AG04449 (cell line): ENCODE data around the gene HOXA1.

Experiments used
- CTCF ChIA-PET: fragments of 350-600 bp; formaldehyde crosslinking; extraction: SDS; loops from one replicate; lab custom pipeline; 2021; ENCODE audit warnings: antibody characterized with exemption; lab: Yijun Ruan, JAX
- POLR2A ChIA-PET: fragments of 400-600, 350-600 bp; formaldehyde crosslinking; extraction: SDS; loops from one replicate; lab custom pipeline; 2020; ENCODE audit warnings: antibody characterized with exemption, inconsistent platforms; lab: Yijun Ruan, JAX
- DNase-seq: peaks from one replicate; pipeline ENCODE4 v3.0.0-alpha.2; 2010; ENCODE audit warnings: low read depth, low spot score
- H3K4me3 ChIP-seq: 2 replicates; pipeline ENCODE4 v1.5.1; 2011; ENCODE audit warnings: low read depth, mild to moderate bottlenecking, control low read depth, low read length
- CTCF ChIP-seq: IDR thresholded peaks from one replicate; pipeline ENCODE4 v1.5.1; 2011; ENCODE audit warnings: mild to moderate bottlenecking, moderate library complexity, low read length, control low read depth, inconsistent platforms; ENCODE audit not compliant: insufficient read depth; ENCODE audit errors: missing control alignments

The HOXA1 gene

GRCh38 chr7:27099453-27100370 is 3.9 kb upstream of the HOXA1 start:
- no peak overlapping the region for H3K4me3 ChIP-seq
- DNase-seq: no peak
- ChIA-PET CTCF (interaction anchor here (1.7 kb wide), 1 partner anchor 51 kb away, joined by 5 read pairs; no protein-coding TSS in a partner anchor), POLR2A (interaction anchor here (0.7 kb wide), 1 partner anchor 17 kb away, joined by 3 read pairs; no protein-coding TSS in a partner anchor)
- TF ChIP-seq CTCF: no peak

DNA sequence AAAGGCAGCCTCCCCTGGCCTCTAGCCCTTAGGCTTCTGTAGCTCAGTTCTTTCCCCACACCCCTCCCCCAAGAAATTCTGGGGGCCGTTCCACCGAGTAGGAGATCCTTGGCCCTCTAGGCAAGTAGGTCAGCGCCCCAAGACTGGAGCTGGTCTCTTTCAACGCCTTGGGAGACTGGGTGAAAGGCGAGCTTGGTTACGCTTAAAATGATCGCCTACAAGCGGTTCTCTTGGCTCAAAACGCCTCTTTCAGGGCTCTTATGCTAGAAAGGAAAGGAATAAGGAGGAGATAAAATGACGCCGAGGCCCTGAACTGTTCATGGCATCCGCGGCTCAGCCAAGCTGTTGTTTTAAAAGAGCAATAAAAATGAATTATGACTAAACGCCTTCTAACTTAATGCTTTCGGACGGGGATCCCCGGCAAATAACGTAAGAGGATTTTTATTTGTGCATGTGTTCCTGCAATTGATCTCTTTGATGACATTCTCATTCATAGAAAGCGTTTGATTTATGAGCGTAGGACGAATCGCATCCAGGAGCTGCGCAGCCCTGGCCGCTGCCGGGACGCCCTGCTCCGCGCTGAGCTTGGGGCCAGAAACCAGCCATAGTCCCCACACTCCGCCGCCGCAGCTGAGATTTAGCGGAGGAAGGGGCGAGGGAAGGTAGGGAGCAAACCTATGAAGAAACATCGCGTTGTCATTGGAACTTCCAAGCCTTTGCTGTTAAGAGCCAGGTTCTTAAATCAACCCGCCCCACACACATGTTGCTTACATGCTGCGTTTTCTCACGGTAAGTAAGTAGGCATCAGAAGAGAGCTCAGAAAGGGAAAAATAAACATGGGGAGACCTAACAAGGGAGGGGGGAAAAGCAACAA is 3.0 kb upstream of the HOXA1 start:
- ChIA-PET POLR2A (interaction anchor here (0.7 to 0.9 kb wide), 2 partner anchors 18 to 35 kb away, joined by 3 read pairs; no protein-coding TSS in a partner anchor), CTCF (interaction anchor here (0.9 kb wide), 1 partner anchor 33 kb away, joined by 3 read pairs; no protein-coding TSS in a partner anchor)
- DNase-seq: peak; percentile 23
- peak overlapping the region; percentile 48 for H3K4me3 ChIP-seq
- TF ChIP-seq CTCF: no peak

- POLR2A ChIA-PET: interaction anchor here (0.9 kb wide), 1 partner anchor 36 kb away, joined by 3 read pairs; no protein-coding TSS in a partner anchor
- DNase-seq: no peak
- peak overlapping the region; percentile 48 for H3K4me3 ChIP-seq
- TF ChIP-seq CTCF: no peak
- CTCF ChIA-PET: interaction anchor here (0.9 to 2.6 kb wide), 2 partner anchors 34 to 64 kb away, joined by 3 to 10 read pairs; no protein-coding TSS in a partner anchor
Measured at GRCh38 chr7:27097686-27098577, 2.1 kb upstream of the HOXA1 start.

DNA sequence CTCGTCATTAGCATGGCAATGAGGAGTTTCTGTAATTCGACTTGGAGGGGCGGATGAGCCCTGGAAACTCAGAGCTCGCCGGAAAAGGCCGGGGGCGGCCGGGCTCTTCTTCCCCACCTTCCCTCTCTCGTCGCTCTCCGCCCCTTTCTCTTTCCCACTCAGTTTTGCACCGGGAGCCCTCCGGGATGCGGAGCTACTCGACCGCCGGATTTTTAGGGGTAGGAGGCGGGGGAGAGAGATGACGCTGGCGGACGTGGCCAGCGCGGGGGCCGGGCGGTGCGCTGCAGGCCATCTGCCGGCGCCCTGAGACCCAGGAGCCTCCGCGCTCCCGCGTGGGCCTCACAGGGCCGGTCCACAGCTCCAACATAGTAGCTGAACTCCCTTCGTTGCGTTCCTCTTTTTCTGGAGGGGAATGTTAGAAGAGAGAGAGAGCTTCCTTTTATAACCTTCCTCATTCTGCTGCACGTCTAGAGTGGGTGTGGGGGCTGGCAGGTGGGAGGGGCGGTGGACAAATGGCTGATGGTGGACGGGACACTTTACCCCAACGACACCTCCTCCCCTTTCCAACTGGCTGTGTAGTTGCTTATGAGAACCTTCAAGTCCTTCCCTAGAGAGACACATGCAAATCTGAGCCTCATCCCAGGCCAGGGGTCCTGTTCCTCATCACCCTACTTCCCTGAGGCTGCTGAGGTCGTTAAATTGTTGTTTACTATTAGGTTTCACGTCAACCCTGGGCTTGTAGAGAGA is 1.1 kb upstream of the HOXA1 start:
- peak overlapping the region; percentile 77 for H3K4me3 ChIP-seq
- TF ChIP-seq CTCF: no peak
- ChIA-PET POLR2A (interaction anchor here (0.6 to 1.5 kb wide), 6 partner anchors 9 to 1710 kb away, joined by 3 to 6 read pairs (median 4); partner anchors contain the start of gene HOXA4), CTCF (interaction anchor here (0.9 to 2.6 kb wide), 8 partner anchors 12 to 414 kb away, joined by 3 to 10 read pairs (median 3); no protein-coding TSS in a partner anchor)
- DNase-seq: no peak
